Psoas muscle (tissue), 8 donors: Measurements from ENCODE around the gene GRIK5. TPM values are rescaled to one million over a fixed set of nuclear protein-coding genes. Genes with fewer than 3 reads are reported as not detected.

ENCODE experiments used
- ATAC-seq, 4 donors: fragments of 200-7000 bp; cut with Tn5 transposase; one replicate each; pipeline ENCODE4 v1.9.1; 2020; ENCODE audit warnings: moderate library complexity in 3 of 4, mild to moderate bottlenecking in 2 of 4
- DNase-seq, 2 donors: peaks; one replicate each; pipeline ENCODE4 v3.0.0-alpha.2; 2020
- H3K27ac ChIP-seq: fragments of 200-600 bp; one replicate; pipeline ENCODE4 v1.8.0; 2022
- H3K27me3 ChIP-seq, 3 donors: fragments of 200-600 bp in 1 of 3; one replicate each; pipeline versions ENCODE4 v1.6.1 to v1.8.0; 2013 to 2022; ENCODE audit warnings: low read length in 2 of 3, mild to moderate bottlenecking in 2 of 3, moderate library complexity in 1 of 3; ENCODE audit not compliant: insufficient read depth in 3 of 3
- H3K36me3 ChIP-seq, 2 donors: fragments of 200-600 bp in 1 of 2; one replicate each; pipeline versions ENCODE4 v1.6.1 to v1.8.0; 2013 to 2022; ENCODE audit warnings: low read depth in 1 of 2, mild to moderate bottlenecking in 1 of 2, moderate library complexity in 1 of 2; ENCODE audit not compliant: insufficient read depth in 1 of 2
- H3K4me1 ChIP-seq: fragments of 200-600 bp; one replicate; pipeline ENCODE4 v1.8.0; 2022
- H3K4me3 ChIP-seq: fragments of 200-600 bp; one replicate; pipeline ENCODE4 v1.8.0; 2022; ENCODE audit warnings: mild to moderate bottlenecking
- H3K9me3 ChIP-seq: fragments of 200-600 bp; one replicate; pipeline ENCODE4 v1.8.0; 2022
- WGBS, 3 donors: extraction: QIAGEN DNeasy Blood & Tissue Kit; methylation state at CpG; one replicate each; pipeline versions ENCODE4 v1.1.6 to v1.1.7; 2013; 5-methylcytosine and 5-hydroxymethylcytosine counted together
- intact Hi-C, 2 donors: fragments of 100-400 bp; cut with DNase I; formaldehyde crosslinking; loops; one replicate each; pipeline versions ENCODE4 v1.11.0 to v1.14.2; 2022
- polyA plus RNA-seq, 3 donors: library from polyadenylated mRNA; stranded (reverse); fragments of 200-250 nt; gene quantifications; one replicate each; pipeline ENCODE4 v1.2.3, GENCODE V29; 2013
- total RNA-seq, 4 donors: library from RNA; stranded (reverse); fragmentation: NEBNext Ultra II Directional in 2 of 4; extraction: Animal tissue kit (Norgen Biotek cat#: 25700) in 2 of 4; gene quantifications; one replicate each; pipeline versions ENCODE4 v1.2.1 to v1.2.4, GENCODE V29; 2021 to 2023
- TF ChIP-seq, protein P1 (sequence below): fragments of 200-600 bp; IDR thresholded peaks from one replicate; pipeline ENCODE4 v1.8.0; 2022; ENCODE audit warnings: antibody characterized with exemption
- donor health status: healthy with polysubstance abuse.
- donor health status: DM: no; HTN: no; CAD: no; lungs with moderate emphysema.
- donor health status: Bipolar disorder and iron deficiency.
- donor health status: healthy.
- donor health status: DM: yes; HTN: yes; CAD: no.
- donor health status: DM: no; HTN: no; CAD: no.
- donor health status: DM: no; HTN: no; CAD: no.
- donor health status: DM: yes; HTN: yes; CAD: no.

GRIK5 gene
- total and polyA plus RNA-seq, 7 donors: 0.26 to 0.88 (median 0.45) TPM

- WGBS, 3 donors: 0 to 1% (median 1%) methylated on average over 27 to 33 of the region's 33 CpGs
- Histone ChIP-seq H3K36me3 (peaks cover 8 to 31% of the 10 kb centered on the region in 2 donors), H3K27ac (peak overlapping the region; percentile 98), H3K4me1 (peaks cover 3% of the 10 kb centered on the region), H3K27me3 (no peaks in the 10 kb centered on the region), H3K4me3 (peak overlapping the region; percentile 92), H3K9me3 (no peaks in the 10 kb centered on the region)
- peak in 1 of 2 donors; percentile 72 for DNase-seq
- TF ChIP-seq, protein P1, sequence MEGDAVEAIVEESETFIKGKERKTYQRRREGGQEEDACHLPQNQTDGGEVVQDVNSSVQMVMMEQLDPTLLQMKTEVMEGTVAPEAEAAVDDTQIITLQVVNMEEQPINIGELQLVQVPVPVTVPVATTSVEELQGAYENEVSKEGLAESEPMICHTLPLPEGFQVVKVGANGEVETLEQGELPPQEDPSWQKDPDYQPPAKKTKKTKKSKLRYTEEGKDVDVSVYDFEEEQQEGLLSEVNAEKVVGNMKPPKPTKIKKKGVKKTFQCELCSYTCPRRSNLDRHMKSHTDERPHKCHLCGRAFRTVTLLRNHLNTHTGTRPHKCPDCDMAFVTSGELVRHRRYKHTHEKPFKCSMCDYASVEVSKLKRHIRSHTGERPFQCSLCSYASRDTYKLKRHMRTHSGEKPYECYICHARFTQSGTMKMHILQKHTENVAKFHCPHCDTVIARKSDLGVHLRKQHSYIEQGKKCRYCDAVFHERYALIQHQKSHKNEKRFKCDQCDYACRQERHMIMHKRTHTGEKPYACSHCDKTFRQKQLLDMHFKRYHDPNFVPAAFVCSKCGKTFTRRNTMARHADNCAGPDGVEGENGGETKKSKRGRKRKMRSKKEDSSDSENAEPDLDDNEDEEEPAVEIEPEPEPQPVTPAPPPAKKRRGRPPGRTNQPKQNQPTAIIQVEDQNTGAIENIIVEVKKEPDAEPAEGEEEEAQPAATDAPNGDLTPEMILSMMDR: no peak
- intact Hi-C loops: no loop called here
- ATAC-seq: no peak
Observed at GRCh38 chr19:42076380-42076944, 6.5 kb upstream of the GRIK5 start.

DNA sequence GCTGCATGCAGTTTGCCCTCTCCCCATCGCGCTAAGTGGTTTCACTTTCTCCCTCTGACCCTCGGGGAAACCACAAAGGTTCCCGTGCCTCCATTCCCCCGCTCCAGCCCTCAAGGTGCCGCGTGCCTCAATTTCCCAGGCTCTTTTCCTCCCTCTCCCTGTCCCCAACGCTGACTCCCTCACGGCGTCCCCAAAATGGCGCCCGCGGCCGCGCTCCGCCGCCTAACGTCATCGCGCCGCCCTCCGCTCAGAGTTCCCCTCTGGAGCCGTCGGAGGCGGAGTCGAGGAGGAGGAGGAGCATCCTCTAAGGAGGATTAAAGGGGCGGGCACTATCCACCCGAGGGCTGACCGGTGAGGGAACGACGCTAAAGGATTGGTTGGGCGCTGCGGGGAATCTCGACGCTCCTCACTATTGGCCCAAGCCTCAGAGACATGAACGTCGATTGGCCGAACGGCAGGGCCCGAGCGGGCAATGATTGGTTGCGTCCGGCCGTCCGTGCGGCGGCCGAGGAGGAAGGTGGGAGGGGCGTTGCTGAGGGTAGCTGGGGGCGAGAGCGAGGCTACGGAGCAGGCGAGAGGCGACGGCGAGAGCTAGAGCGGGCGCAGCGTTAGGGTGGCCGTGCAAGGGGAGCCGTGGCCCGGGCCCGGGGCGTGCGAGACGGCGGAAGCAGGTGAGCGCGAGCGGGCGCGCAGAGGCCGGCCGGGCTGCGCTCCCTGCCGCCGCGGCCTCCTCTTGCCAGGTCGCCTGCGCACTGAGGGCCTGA is 5.8 kb upstream of the GRIK5 start, which contains the start of gene ZNF574:
ZNF574 (plus strand) TSS at position 551 of the 764 bp plus-strand sequence. CDS start 2,441 bp downstream, outside the sequence.
- H3K4me3 ChIP-seq: peak within 1 kb of the TSS; percentile 92
- no peaks in the 10 kb centered on the region for H3K9me3 ChIP-seq
- WGBS, 3 donors: 0 to 1% (median 1%) methylated on average over 57 to 80 of the region's 80 CpGs
- peak within 1 kb of the TSS; percentile 98 for H3K27ac ChIP-seq
- H3K36me3 ChIP-seq: peaks cover 2 to 24% of the 10 kb centered on the region in 2 donors
- TF ChIP-seq, protein P1: no peak
- DNase-seq (peak; percentile 98 to 99), ATAC-seq (peak; percentile 98 to 99 (median 99))
- intact Hi-C loops: no loop called here
- peaks cover 3% of the 10 kb centered on the region for H3K4me1 ChIP-seq
- H3K27me3 ChIP-seq: no peaks in the 10 kb centered on the region

DNA sequence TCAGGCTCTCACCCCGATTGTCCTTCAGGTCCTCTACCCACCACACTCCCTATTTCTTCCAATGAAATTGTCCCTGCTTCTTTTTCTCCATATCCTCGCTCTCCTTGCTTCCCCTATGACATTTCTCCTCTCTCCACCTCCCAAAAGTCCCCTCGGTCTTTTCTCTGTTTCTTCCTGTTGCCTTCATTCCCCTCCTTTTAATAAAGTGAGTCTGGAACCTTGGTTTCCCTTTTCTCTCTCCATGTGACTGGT is 5.3 kb upstream of the GRIK5 start:
- peak in 2 of 4 donors; percentile 4 to 20 for ATAC-seq
- intact Hi-C loops: no loop called here
- no peaks in the 10 kb centered on the region for H3K27me3 ChIP-seq
- peaks cover 0 to 19% of the 10 kb centered on the region in 2 donors for H3K36me3 ChIP-seq
- peaks cover 3% of the 10 kb centered on the region for H3K4me1 ChIP-seq
- H3K9me3 ChIP-seq: no peaks in the 10 kb centered on the region
- H3K4me3 ChIP-seq: peak overlapping the region; percentile 92
- TF ChIP-seq, protein P1: no peak
- no peak for DNase-seq
- peak overlapping the region; percentile 98 for H3K27ac ChIP-seq
- 0% methylated on average over 3 of the region's 3 CpGs for WGBS, 3 donors

GRCh38 chr19:42074513-42075363 is 4.7 kb upstream of the GRIK5 start:
- ATAC-seq: peak; percentile 3 to 26 (median 14)
- Histone ChIP-seq H3K4me3 (peak overlapping the region; percentile 92), H3K9me3 (no peaks in the 10 kb centered on the region), H3K27ac (peak overlapping the region; percentile 98), H3K36me3 (peaks cover 0 to 13% of the 10 kb centered on the region in 2 donors), H3K27me3 (peaks cover 0 to 1% (median 0%) of the 10 kb centered on the region in 3 donors), H3K4me1 (peaks cover 3% of the 10 kb centered on the region)
- WGBS, 3 donors: 57 to 60% (median 58%) methylated on average over 27 of the region's 27 CpGs
- DNase-seq: no peak
- intact Hi-C loops: no loop called here
- TF ChIP-seq, protein P1: no peak
